NT2/D1 (cell line): ENCODE results near the gene LTC4S.

ENCODE experiments used
- SUZ12 ChIP-seq: IDR thresholded peaks from 2 replicates; pipeline ENCODE4 v1.6.1; 2011; ENCODE audit not compliant: insufficient read length, insufficient read depth; ENCODE audit errors: extremely low read depth
- ZNF274 ChIP-seq: IDR thresholded peaks from 2 replicates; pipeline ENCODE4 v1.6.1; 2011; ENCODE audit warnings: mild to moderate bottlenecking, low read depth, low read length

DNA sequence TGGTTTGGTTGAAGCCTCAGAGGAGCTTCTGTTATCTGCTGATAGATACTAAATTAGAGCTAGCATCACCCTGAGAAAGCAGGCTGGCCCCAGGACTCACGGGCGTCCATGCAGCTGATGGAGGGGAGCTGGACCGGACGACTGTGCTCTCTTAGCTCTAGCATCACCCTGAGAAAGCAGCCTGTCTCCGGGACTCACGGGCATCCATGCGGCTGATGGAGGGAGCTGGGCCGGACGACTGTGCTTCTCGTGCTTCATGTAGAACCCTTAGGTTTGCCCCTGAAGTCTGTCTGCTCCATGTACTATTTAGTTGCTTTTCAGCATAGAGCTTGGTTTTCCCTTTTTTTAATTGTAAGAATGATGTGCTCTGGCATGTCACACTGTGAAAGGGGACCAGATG, 16.3 kb upstream of the LTC4S start:
- no peak for TF ChIP-seq ZNF274
- TF ChIP-seq SUZ12, result no peak
